K562 (cell line): ENCODE measurements around the gene TMEM141. TPM values are rescaled to one million over a fixed set of nuclear protein-coding genes. Genes with fewer than 3 reads are reported as not detected.

Source experiments
- ATAC-seq: fragments of 200-7000 bp; cut with Tn5 transposase; 3 replicates; pipeline ENCODE4 v1.9.1; 2020; ENCODE audit warnings: moderate library complexity
- BruUV-seq: library from RNA; stranded (reverse); fragments of 400-500 nt; replicated peaks from 2 replicates; lab custom pipeline; 2021; lab: Mats Ljungman, UMichigan
- CTCF ChIA-PET: fragments of 300-600 bp; formaldehyde crosslinking; extraction: SDS; loops from one replicate; lab custom pipeline; 2021; ENCODE audit warnings: low intra/inter-chr PET ratio; lab: Yijun Ruan, JAX
- POLR2A ChIA-PET: fragments of 300-600, 350-650 bp; sonication (Branson Sonifier 250); formaldehyde crosslinking; extraction: SDS; loops from one replicate; lab custom pipeline; 2021; ENCODE audit warnings: antibody characterized with exemption, inconsistent platforms; lab: Yijun Ruan, JAX
- DNase-seq, 4 experiments: peaks; one replicate each; pipeline versions ENCODE4 v3.0.0 to v3.0.0-alpha.2; 2011 to 2018; ENCODE audit warnings: low spot score in 3 of 4, mixed read lengths in 3 of 4; ENCODE audit errors: extremely low read depth in 1 of 4
- FAIRE-seq: peaks from 2 replicates; lab custom pipeline; 2011; peaks lifted over from hg19 to GRCh38; lab: Jason Lieb, UNC
- H2AFZ ChIP-seq: 2 replicates; pipeline ENCODE4 v1.6.0; 2011; ENCODE audit warnings: low read depth, low read length, control low read depth, inconsistent platforms
- H3K27ac ChIP-seq: fragments of 200-600 bp; 3 replicates; pipeline ENCODE4 v1.8.0; 2011; ENCODE audit warnings: low read depth, mild to moderate bottlenecking, control low read depth, inconsistent platforms, low read length, moderate library complexity, mixed read lengths; ENCODE audit errors: extremely low read depth
- H3K27me3 ChIP-seq, 2 experiments: fragments of 300-600 bp in 1 of 2; 2 replicates in 1 of 2; 3 replicates in 1 of 2; pipeline versions ENCODE4 v1.6.0 to v1.8.0; 2011; ENCODE audit warnings: inconsistent platforms in 2 of 2, low read length in 2 of 2, mild to moderate bottlenecking in 1 of 2, mixed read lengths in 1 of 2, moderate library complexity in 1 of 2; ENCODE audit not compliant: control insufficient read depth in 2 of 2, insufficient read depth in 2 of 2
- H3K36me3 ChIP-seq: fragments of 300-600 bp; 3 replicates; pipeline ENCODE4 v1.8.0; 2011; ENCODE audit warnings: mild to moderate bottlenecking, low read length, inconsistent platforms; ENCODE audit not compliant: control insufficient read depth, insufficient read depth
- H3K4me1 ChIP-seq, 2 experiments: fragments of 200-600 bp in 1 of 2; replicated peaks in 1 of 2; 2 replicates in 1 of 2; 3 replicates in 1 of 2; pipeline versions ENCODE4 v1.5.1 to v1.8.0; 2011; ENCODE audit warnings: inconsistent platforms in 2 of 2, low read length in 2 of 2, mild to moderate bottlenecking in 1 of 2, mixed read lengths in 1 of 2, moderate library complexity in 1 of 2; ENCODE audit not compliant: control insufficient read depth in 2 of 2, insufficient read depth in 2 of 2
- H3K4me2 ChIP-seq: 2 replicates; pipeline ENCODE4 v1.6.1; 2011; ENCODE audit warnings: low read length, control low read depth, inconsistent platforms, mixed read lengths; ENCODE audit not compliant: insufficient read depth
- H3K4me3 ChIP-seq: fragments of 200-600 bp; sonication (generic), shearing (Covaris generic); 2 replicates; pipeline ENCODE4 v1.5.1; 2016; ENCODE audit warnings: control low read depth, inconsistent platforms
- H3K79me2 ChIP-seq: fragments of 200-600 bp; 3 replicates; pipeline ENCODE4 v1.8.0; 2011; ENCODE audit warnings: low read length, inconsistent platforms; ENCODE audit not compliant: control insufficient read depth, insufficient read depth
- H3K9ac ChIP-seq, 2 experiments: 2 replicates each; pipeline versions ENCODE4 v1.6.0 to v1.6.1; 2011; ENCODE audit warnings: low read depth in 2 of 2, low read length in 2 of 2, control low read depth in 1 of 2, inconsistent platforms in 1 of 2, mild to moderate bottlenecking in 1 of 2, mixed read lengths in 1 of 2; ENCODE audit not compliant: insufficient read depth in 1 of 2
- H3K9me1 ChIP-seq: one replicate; pipeline ENCODE4 v1.6.0; 2011; ENCODE audit warnings: inconsistent platforms, mild to moderate bottlenecking, low read length, moderate library complexity; ENCODE audit not compliant: control insufficient read depth, insufficient read depth
- H3K9me3 ChIP-seq: replicated peaks from 2 replicates; pipeline ENCODE4 v1.5.1; 2011; ENCODE audit warnings: low read depth, low read length, inconsistent platforms; ENCODE audit not compliant: control insufficient read depth, insufficient read depth
- H4K20me1 ChIP-seq: replicated peaks from 2 replicates; pipeline ENCODE4 v1.6.1; 2011; ENCODE audit warnings: low read length, inconsistent platforms, mixed read lengths; ENCODE audit not compliant: control insufficient read depth, insufficient read depth
- CCNT2 ChIP-seq: IDR thresholded peaks from 2 replicates; pipeline ENCODE4 v1.6.1; 2011; ENCODE audit warnings: borderline replicate concordance, low read depth, mild to moderate bottlenecking, moderate library complexity, mixed read lengths, low read length; ENCODE audit not compliant: insufficient read length; ENCODE audit errors: extremely low read depth
- EGR1 ChIP-seq: fragments of 450-650 bp; conservative IDR thresholded peaks from 2 replicates; pipeline ENCODE4 v1.6.1; 2017; ENCODE audit warnings: mild to moderate bottlenecking
- ETS1 ChIP-seq: conservative IDR thresholded peaks from 2 replicates; pipeline ENCODE4 v1.6.1; 2011; ENCODE audit warnings: low read depth, mild to moderate bottlenecking, low read length; ENCODE audit not compliant: control insufficient read depth
- FIP1L1 ChIP-seq: fragments of 200-400 bp; formaldehyde crosslinking; IDR thresholded peaks from 2 replicates; pipeline ENCODE4 v1.6.1; 2018; ENCODE audit warnings: mild to moderate bottlenecking, low read depth, low read length; ENCODE audit not compliant: poor library complexity, severe bottlenecking
- HINFP ChIP-seq: fragments of 450-650 bp; conservative IDR thresholded peaks from 2 replicates; pipeline ENCODE4 v1.6.1; 2016; ENCODE audit warnings: missing genetic modification characterization, low read depth, mild to moderate bottlenecking, control low read depth, missing compliant biosample characterization
- MNT ChIP-seq, 2 experiments: fragments of 450-650 bp; conservative IDR thresholded peaks; 2 replicates each; pipeline ENCODE4 v1.6.1; 2017; ENCODE audit warnings: mild to moderate bottlenecking in 2 of 2, moderate library complexity in 2 of 2
- OTX1 ChIP-seq: fragments of 450-650 bp; formaldehyde crosslinking; IDR thresholded peaks from 2 replicates; pipeline ENCODE4 v1.4.0; 2022; ENCODE audit warnings: mild to moderate bottlenecking
- PCBP1 ChIP-seq: fragments of 200-400 bp; formaldehyde crosslinking; IDR thresholded peaks from 2 replicates; pipeline ENCODE4 v1.6.1; 2018; ENCODE audit warnings: mild to moderate bottlenecking, low read depth, low read length; ENCODE audit not compliant: poor library complexity, severe bottlenecking
- RBM22 ChIP-seq: fragments of 200-400 bp; formaldehyde crosslinking; IDR thresholded peaks from 2 replicates; pipeline ENCODE4 v1.6.1; 2018; ENCODE audit warnings: low read length, low read depth; ENCODE audit not compliant: poor library complexity, severe bottlenecking
- RCOR1 ChIP-seq, 2 experiments: IDR thresholded peaks; 2 replicates each; pipeline ENCODE4 v1.6.1; 2012; ENCODE audit warnings: low read depth in 2 of 2, low read length in 2 of 2, borderline replicate concordance in 1 of 2, improper control_type of control experiment in 1 of 2
- SAFB ChIP-seq: fragments of 200-400 bp; formaldehyde crosslinking; IDR thresholded peaks from 2 replicates; pipeline ENCODE4 v1.6.1; 2017; ENCODE audit warnings: low read depth, low read length, borderline replicate concordance
- TFAP4 ChIP-seq: sonication (generic); formaldehyde crosslinking; IDR thresholded peaks from 2 replicates; pipeline ENCODE4 v1.8.0; 2022; ENCODE audit warnings: missing genetic modification reagents, mild to moderate bottlenecking, moderate library complexity, borderline replicate concordance
- whole genome bisulfite sequencing: fragments of 100-300 bp; shearing (Covaris generic); methylation state at CpG from one replicate; pipeline ENCODE4 v1.1.6; 2016; ENCODE audit warnings: low coverage, mixed read lengths; ENCODE audit not compliant: insufficient coverage; ENCODE audit errors: missing lambda C conversion rate; 5-methylcytosine and 5-hydroxymethylcytosine counted together
- in situ Hi-C: fragments of 300-500 bp; cut with MboI; formaldehyde crosslinking; loops from 4 replicates; pipeline ENCODE4 v1.15.0; 2018; ENCODE audit warnings: inconsistent platforms, mixed read lengths
- intact Hi-C: fragments of 100-400 bp; cut with micrococcal nuclease; formaldehyde crosslinking; loops from 2 replicates; pipeline ENCODE4 v1.14.2; 2022
- polyA plus RNA-seq, 8 experiments: library from polyadenylated mRNA; depleted of rRNA in 4 of 8; stranded (reverse) in 5 of 8; unstranded in 3 of 8; fragments of >200 nt; fragmentation: Nextera tagmentation in 2 of 8; fragmentation: Illumina TruSeq in 1 of 8; extraction: Ambion mirVana in 2 of 8; extraction: Trizol in 1 of 8; gene quantifications; 2 replicates each; pipeline versions ENCODE4 v1.2.1 to v1.2.3, GENCODE V29; 2011 to 2014; ENCODE audit warnings: inconsistent platforms in 1 of 8, missing spikeins in 1 of 8
- total RNA-seq, 7 experiments: library from RNA; depleted of rRNA in 6 of 7; stranded (reverse); fragments of >200 nt in 6 of 7; fragmentation: Illumina TruSeq in 2 of 7; extraction: Trizol in 2 of 7; gene quantifications; 2 replicates each; pipeline versions ENCODE4 v1.2.1 to v1.2.3, GENCODE V29; 2011 to 2021; ENCODE audit warnings: low replicate concordance in 1 of 7

Gene TMEM141
- total and polyA plus RNA-seq, 9 of the 15 experiments (the other 6 are each of a cell fraction or from before 2014, with no cell fraction given): 21.5 to 123 (median 74.8) TPM

GRCh38 chr9:136799854-136800657, 8.9 kb downstream of the TMEM141 start:
- H4K20me1 ChIP-seq: no peaks in the 10 kb centered on the region
- in situ Hi-C loops: loop anchor here (25.0 kb wide), 1 partner anchor 437 kb away; the partner anchor contains the start of genes CYSRT1, RNF224, SLC34A3 and TUBB4B
- DNase-seq (peak; percentile 95 to 97 (median 96)), ATAC-seq (peak; percentile 86), FAIRE-seq (peak; percentile 60)
- WGBS: 1% methylated on average over 48 of the region's 63 CpGs
- peak overlapping the region; percentile 39 for H3K4me3 ChIP-seq
- CTCF ChIA-PET: interaction anchor here (0.7 kb wide), 1 partner anchor 126 kb away, joined by 3 read pairs; no protein-coding TSS in a partner anchor
- H3K9me1 ChIP-seq: no peaks in the 10 kb centered on the region
- H3K4me2 ChIP-seq: peak overlapping the region; percentile 78
- POLR2A ChIA-PET: interaction anchor here (0.7 to 1.1 kb wide), 5 partner anchors 10 to 441 kb away, joined by 3 to 6 read pairs (median 4); partner anchors contain the start of gene TUBB4B
- H2AFZ ChIP-seq: peak overlapping the region; percentile 89
- no peaks in the 10 kb centered on the region for H3K9me3 ChIP-seq
- no peaks in the 10 kb centered on the region for H3K79me2 ChIP-seq
- peaks cover under 1% of the 10 kb centered on the region; the same call in 1 of the 3 replicates for H3K36me3 ChIP-seq
- peak overlapping the region in 1 of 2 experiments; percentile 86; a peak in 2 of 4 replicates for H3K9ac ChIP-seq
- intact Hi-C loops: no loop called here
- H3K27me3 ChIP-seq: no peaks in the 10 kb centered on the region
- BruUV-seq: no TSS peak
- peaks cover 32 to 72% of the 10 kb centered on the region in 2 experiments; a peak in 4 of 5 replicates for H3K4me1 ChIP-seq
- H3K27ac ChIP-seq: peak overlapping the region; percentile 45; the same call in 1 of the 3 replicates
- TF ChIP-seq PCBP1 (peak; percentile 24), OTX1 (CRISPR knock-in tag) (no peak), SAFB (peak; percentile 61; the same call in 1 of the 2 replicates), CCNT2 (peak; percentile 63), RCOR1 (IDR thresholded peaks at IDR 0.05; ENCODE audit: borderline replicate concordance in 1 of 2, low read depth in 2 of 2, low read length in 2 of 2) (0 out of 4 replicates have a peak, but pooled peaks of 1 of the 2 experiments have one; percentile 15), HINFP (no peak), TFAP4 (CRISPR knock-in tag) (peak; percentile 86), ETS1 (0 out of 2 replicates have a peak, but pooled peaks have one; percentile 31), FIP1L1 (peak; percentile 66), MNT (conservative IDR thresholded peaks at IDR 0.05) (0 out of 4 replicates have a peak, but pooled peaks of 1 of the 2 experiments have one; percentile 21), RBM22 (peak; percentile 87), EGR1 (peak; percentile 35; the same call in 1 of the 2 replicates)
